ENCODE measurements around the gene ZNF334.

The ZNF334 gene

DNA sequence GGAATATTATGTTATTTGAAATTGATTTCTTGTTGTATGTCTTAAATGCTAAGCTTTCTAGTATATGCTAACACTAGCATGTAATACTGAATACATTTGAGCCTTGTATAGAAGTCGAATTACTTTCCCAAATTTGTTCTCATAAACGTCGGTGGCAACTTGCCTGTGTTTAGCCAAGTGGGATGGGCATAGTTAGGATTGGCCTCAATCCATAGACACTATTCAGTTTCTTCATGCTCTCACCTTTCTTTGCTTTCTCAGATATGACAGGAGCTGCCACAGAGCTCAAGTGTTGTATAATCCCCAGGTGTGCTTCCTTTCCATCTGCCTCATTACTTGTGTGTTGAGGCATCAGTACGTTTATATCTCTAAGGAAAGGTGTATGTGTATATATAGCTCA is 19.3 kb downstream of the ZNF334 start:
- DNase-seq (ENCODE audit: low read depth), result no peak
- TF ChIP-seq, protein P1, sequence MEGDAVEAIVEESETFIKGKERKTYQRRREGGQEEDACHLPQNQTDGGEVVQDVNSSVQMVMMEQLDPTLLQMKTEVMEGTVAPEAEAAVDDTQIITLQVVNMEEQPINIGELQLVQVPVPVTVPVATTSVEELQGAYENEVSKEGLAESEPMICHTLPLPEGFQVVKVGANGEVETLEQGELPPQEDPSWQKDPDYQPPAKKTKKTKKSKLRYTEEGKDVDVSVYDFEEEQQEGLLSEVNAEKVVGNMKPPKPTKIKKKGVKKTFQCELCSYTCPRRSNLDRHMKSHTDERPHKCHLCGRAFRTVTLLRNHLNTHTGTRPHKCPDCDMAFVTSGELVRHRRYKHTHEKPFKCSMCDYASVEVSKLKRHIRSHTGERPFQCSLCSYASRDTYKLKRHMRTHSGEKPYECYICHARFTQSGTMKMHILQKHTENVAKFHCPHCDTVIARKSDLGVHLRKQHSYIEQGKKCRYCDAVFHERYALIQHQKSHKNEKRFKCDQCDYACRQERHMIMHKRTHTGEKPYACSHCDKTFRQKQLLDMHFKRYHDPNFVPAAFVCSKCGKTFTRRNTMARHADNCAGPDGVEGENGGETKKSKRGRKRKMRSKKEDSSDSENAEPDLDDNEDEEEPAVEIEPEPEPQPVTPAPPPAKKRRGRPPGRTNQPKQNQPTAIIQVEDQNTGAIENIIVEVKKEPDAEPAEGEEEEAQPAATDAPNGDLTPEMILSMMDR (IDR thresholded peaks at IDR 0.05; ENCODE audit: control insufficient read depth, insufficient read depth, low read depth, low read length, missing control alignments), result no peak
- no peak overlapping the region for H3K4me3 ChIP-seq (ENCODE audit: control insufficient read depth, low read depth, low read length)

DNA sequence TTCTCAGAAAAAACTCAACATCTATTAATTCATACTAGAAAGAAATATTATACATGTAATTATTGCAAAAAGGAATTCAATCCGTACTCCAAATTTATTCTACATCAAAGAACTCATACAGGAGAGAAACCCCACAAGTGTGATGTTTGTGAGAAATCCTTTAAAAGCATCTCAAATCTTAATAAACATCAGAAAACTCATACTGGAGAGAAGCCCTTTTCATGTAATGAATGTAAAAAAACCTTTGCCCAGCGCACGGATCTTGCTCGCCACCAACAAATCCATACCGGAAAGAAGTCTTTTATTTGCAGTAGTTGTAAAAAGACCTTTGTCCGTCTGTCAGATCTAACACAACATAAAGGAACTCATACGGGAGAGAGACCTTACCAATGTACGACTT is 22.0 kb downstream of the ZNF334 start:
- no peak for DNase-seq (ENCODE audit: low read depth)
- H3K4me3 ChIP-seq (ENCODE audit: control insufficient read depth, low read depth, low read length), result no peak overlapping the region
- TF ChIP-seq, protein P1 (IDR thresholded peaks at IDR 0.05; ENCODE audit: control insufficient read depth, insufficient read depth, low read depth, low read length, missing control alignments), result no peak

DNA sequence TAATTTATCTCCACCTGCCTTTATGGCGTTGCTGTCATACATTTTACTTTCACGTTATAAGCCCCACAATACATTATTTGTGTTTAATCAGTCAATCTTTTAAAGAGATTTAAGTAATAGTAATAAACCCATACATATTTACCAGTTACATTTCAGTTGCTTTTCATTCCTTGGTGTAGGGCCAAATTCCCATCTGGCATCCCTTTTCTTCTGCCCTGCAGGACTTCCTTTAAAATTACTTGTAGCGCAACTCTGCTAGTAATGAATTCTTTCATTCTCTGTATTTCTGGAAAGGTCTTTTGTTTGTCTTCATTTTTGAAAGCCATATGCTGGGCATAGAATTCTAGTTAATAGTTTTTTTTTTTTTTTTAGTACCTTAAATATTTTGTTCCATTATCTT is 24.9 kb downstream of the ZNF334 start:
- DNase-seq (ENCODE audit: low read depth), result no peak
- H3K4me3 ChIP-seq (ENCODE audit: control insufficient read depth, low read depth, low read length), result no peak overlapping the region
- TF ChIP-seq, protein P1 (IDR thresholded peaks at IDR 0.05; ENCODE audit: control insufficient read depth, insufficient read depth, low read depth, low read length, missing control alignments), result no peak

DNA sequence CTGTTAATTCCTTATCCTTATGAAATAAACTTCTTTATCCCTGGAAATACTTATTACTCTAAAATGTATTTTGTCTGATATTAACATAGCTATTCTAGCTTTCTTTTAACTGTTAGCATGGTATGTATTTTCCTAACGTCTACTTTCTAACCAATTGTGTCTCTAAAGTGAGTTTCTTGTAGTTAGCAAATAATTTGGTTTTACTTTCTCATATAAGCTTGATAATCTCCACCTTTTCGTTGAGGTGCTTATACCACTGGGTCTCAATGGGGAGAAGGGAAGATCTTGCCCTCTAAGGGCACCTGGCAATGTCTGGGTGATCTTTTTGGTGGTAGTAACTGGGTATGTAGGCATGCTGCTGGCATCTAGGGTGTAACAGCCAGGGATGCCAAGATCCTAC is 25.7 kb downstream of the ZNF334 start:
- H3K4me3 ChIP-seq (ENCODE audit: control insufficient read depth, low read depth, low read length), result no peak overlapping the region
- DNase-seq (ENCODE audit: low read depth), result no peak
- TF ChIP-seq, protein P1 (IDR thresholded peaks at IDR 0.05; ENCODE audit: control insufficient read depth, insufficient read depth, low read depth, low read length, missing control alignments), result no peak

DNA sequence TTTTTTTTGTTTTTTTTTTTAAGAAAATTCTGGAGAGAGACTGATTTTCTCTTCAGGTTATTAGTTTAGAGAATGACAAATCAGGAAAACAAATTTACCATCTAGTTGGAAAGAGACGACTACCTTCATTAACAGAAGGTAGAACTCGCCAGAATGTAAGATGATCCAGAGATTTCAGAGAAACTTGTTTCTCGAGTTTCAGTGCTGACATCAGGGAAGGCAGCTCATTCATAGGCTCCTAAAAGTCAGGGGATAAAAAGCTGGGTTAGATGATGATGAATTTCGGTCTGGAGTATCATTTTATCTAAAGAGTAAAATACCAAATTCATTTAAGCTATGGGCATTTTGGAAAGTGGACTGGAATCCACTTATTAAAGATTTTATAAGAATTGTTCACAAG is 27.9 kb downstream of the ZNF334 start:
- no peak for DNase-seq (ENCODE audit: low read depth)
- TF ChIP-seq, protein P1 (IDR thresholded peaks at IDR 0.05; ENCODE audit: control insufficient read depth, insufficient read depth, low read depth, low read length, missing control alignments), result no peak
- H3K4me3 ChIP-seq (ENCODE audit: control insufficient read depth, low read depth, low read length), result no peak overlapping the region

DNA sequence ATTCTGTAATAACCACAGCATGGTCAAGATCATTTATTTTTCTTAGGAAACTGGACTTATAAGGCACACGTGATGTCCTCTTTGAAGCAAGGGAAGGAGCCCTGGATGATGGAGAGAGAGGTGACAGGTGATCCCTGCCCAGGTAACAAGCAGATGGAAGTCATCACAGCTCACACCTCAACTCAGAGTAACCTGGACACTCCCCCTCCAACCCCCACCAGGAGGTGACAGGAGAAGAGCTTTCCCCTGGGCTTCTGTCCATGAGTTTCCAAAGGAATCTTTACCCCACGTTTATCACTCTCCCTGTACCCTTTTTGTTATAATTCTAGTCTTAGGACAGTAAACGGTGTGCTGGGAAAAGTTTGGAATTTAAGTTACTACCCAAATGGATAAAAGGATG is 28.4 kb downstream of the ZNF334 start:
- TF ChIP-seq, protein P1 (IDR thresholded peaks at IDR 0.05; ENCODE audit: control insufficient read depth, insufficient read depth, low read depth, low read length, missing control alignments), result no peak
- DNase-seq (ENCODE audit: low read depth), result no peak

DNA sequence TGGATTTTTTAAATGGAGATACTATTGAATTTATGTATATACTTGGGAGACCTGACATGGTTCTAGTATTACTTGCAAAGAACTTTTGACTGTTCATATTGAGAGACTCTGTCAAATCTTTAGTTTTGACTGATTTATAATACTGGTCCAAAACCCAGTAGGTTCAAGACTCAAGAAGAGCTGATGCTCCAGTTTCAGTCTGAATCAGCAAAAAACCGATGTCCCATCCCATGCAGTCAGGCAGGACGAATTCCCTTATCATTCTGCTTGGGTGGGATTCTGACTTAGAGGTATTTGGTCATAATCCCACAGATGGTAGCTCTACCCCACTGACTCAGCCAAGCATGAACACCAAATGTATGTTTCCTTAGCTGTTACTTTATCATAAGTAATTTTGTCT is 29.5 kb downstream of the ZNF334 start:
- TF ChIP-seq, protein P1 (IDR thresholded peaks at IDR 0.05; ENCODE audit: control insufficient read depth, insufficient read depth, low read depth, low read length, missing control alignments), result no peak
- no peak overlapping the region for H3K4me3 ChIP-seq (ENCODE audit: control insufficient read depth, low read depth, low read length)
- DNase-seq (ENCODE audit: low read depth), result no peak

More for the DNA sequence above, 28.4 kb downstream of the ZNF334 start:
- H3K4me3 ChIP-seq (ENCODE audit: control insufficient read depth, low read depth, low read length), result no peak overlapping the region

Data from AG09309 (cell line).